Mesenchymal stem cell (in vitro differentiated cells and primary cell): ENCODE measurements around the gene MAP4.

Source experiments
- DNase-seq: peaks from one replicate; pipeline ENCODE4 v3.0.0-alpha.2; 2013
- H2AFZ ChIP-seq: one replicate; pipeline ENCODE4 v1.6.1; 2013; ENCODE audit warnings: low read depth, mild to moderate bottlenecking, control low read depth, inconsistent platforms, low read length, moderate library complexity
- H2AK5ac ChIP-seq: 2 replicates; pipeline ENCODE4 v1.6.1; 2013; ENCODE audit warnings: low read length, moderate library complexity, mild to moderate bottlenecking, inconsistent platforms; ENCODE audit not compliant: severe bottlenecking
- H2BK120ac ChIP-seq: one replicate; pipeline ENCODE4 v1.6.1; 2013; ENCODE audit warnings: low read depth, mild to moderate bottlenecking, inconsistent platforms, low read length, moderate library complexity
- H2BK12ac ChIP-seq, 2 experiments: one replicate each; pipeline ENCODE4 v1.6.1; 2013; ENCODE audit warnings: inconsistent platforms in 2 of 2, low read length in 2 of 2, mild to moderate bottlenecking in 2 of 2, moderate library complexity in 2 of 2, control low read depth in 1 of 2
- H2BK15ac ChIP-seq: one replicate; pipeline ENCODE4 v1.6.1; 2013; ENCODE audit warnings: mild to moderate bottlenecking, low read depth, inconsistent platforms; ENCODE audit not compliant: poor library complexity, severe bottlenecking
- H2BK5ac ChIP-seq: 2 replicates; pipeline ENCODE4 v1.6.1; 2013; ENCODE audit warnings: low read depth, mild to moderate bottlenecking, low read length, control low read depth, inconsistent platforms; ENCODE audit not compliant: poor library complexity, severe bottlenecking
- H3K14ac ChIP-seq, 2 experiments: one replicate each; pipeline ENCODE4 v1.6.1; 2013; ENCODE audit warnings: inconsistent platforms in 2 of 2, low read length in 2 of 2, control low read depth in 1 of 2, mild to moderate bottlenecking in 1 of 2, moderate library complexity in 1 of 2
- H3K18ac ChIP-seq, 2 experiments: one replicate each; pipeline ENCODE4 v1.6.1; 2013; ENCODE audit warnings: inconsistent platforms in 2 of 2, low read length in 2 of 2, control low read depth in 1 of 2, low read depth in 1 of 2, mild to moderate bottlenecking in 1 of 2
- H3K23ac ChIP-seq, 2 experiments: one replicate each; pipeline ENCODE4 v1.6.1; 2013; ENCODE audit warnings: inconsistent platforms in 2 of 2, low read length in 2 of 2, mild to moderate bottlenecking in 2 of 2, moderate library complexity in 2 of 2, control low read depth in 1 of 2
- H3K27ac ChIP-seq: 2 replicates; pipeline ENCODE4 v1.5.1; 2013; ENCODE audit warnings: mild to moderate bottlenecking, moderate library complexity, low read length, control low read depth, inconsistent platforms; ENCODE audit not compliant: poor library complexity, severe bottlenecking
- H3K27me3 ChIP-seq, 2 experiments: 2 replicates each; pipeline versions ENCODE4 v1.6.1 to v1.7.0; 2013; ENCODE audit warnings: low read length in 2 of 2, mild to moderate bottlenecking in 2 of 2, moderate library complexity in 2 of 2, control low read depth in 1 of 2, inconsistent platforms in 1 of 2; ENCODE audit not compliant: control insufficient read depth in 1 of 2, insufficient read depth in 1 of 2
- H3K36me3 ChIP-seq, 2 experiments: 2 replicates each; pipeline versions ENCODE4 v1.6.1 to v1.7.0; 2013; ENCODE audit warnings: low read length in 2 of 2, control low read depth in 1 of 2, inconsistent platforms in 1 of 2, low read depth in 1 of 2, mild to moderate bottlenecking in 1 of 2; ENCODE audit not compliant: insufficient read depth in 2 of 2, control insufficient read depth in 1 of 2
- H3K4ac ChIP-seq, 2 experiments: one replicate each; pipeline ENCODE4 v1.6.1; 2013; ENCODE audit warnings: inconsistent platforms in 2 of 2, low read length in 2 of 2, mild to moderate bottlenecking in 2 of 2, moderate library complexity in 2 of 2, control low read depth in 1 of 2, low read depth in 1 of 2
- H3K4me1 ChIP-seq: 2 replicates; pipeline ENCODE4 v1.6.1; 2013; ENCODE audit warnings: low read depth, low read length, control low read depth; ENCODE audit not compliant: control insufficient read depth, insufficient read depth
- H3K4me2 ChIP-seq: 2 replicates; pipeline ENCODE4 v1.6.1; 2013; ENCODE audit warnings: low read length, mild to moderate bottlenecking, inconsistent platforms; ENCODE audit not compliant: poor library complexity, severe bottlenecking
- H3K4me3 ChIP-seq, 2 experiments: 2 replicates each; pipeline versions ENCODE4 v1.5.1 to v1.7.0; 2013; ENCODE audit warnings: low read length in 2 of 2, mild to moderate bottlenecking in 2 of 2, control low read depth in 1 of 2, low read depth in 1 of 2; ENCODE audit not compliant: insufficient read depth in 1 of 2
- H3K79me1 ChIP-seq: replicated peaks from 2 replicates; pipeline ENCODE4 v1.6.1; 2013; ENCODE audit warnings: mild to moderate bottlenecking, control low read depth, low read length, inconsistent platforms; ENCODE audit not compliant: poor library complexity, severe bottlenecking
- H3K9ac ChIP-seq: 2 replicates; pipeline ENCODE4 v1.7.0; 2013; ENCODE audit warnings: mild to moderate bottlenecking, low read length, moderate library complexity
- H3K9me3 ChIP-seq: 2 replicates; pipeline ENCODE4 v1.7.0; 2013; ENCODE audit warnings: mild to moderate bottlenecking, low read length; ENCODE audit not compliant: control insufficient read depth
- H4K8ac ChIP-seq: one replicate; pipeline ENCODE4 v1.6.1; 2013; ENCODE audit warnings: inconsistent platforms, mild to moderate bottlenecking, low read length, moderate library complexity
- H4K91ac ChIP-seq: one replicate; pipeline ENCODE4 v1.6.1; 2013; ENCODE audit warnings: mild to moderate bottlenecking, low read length, inconsistent platforms
- WGBS: methylation state at CpG from one replicate; pipeline ENCODE4 v1.1.7; 2013; ENCODE audit warnings: mixed read lengths; 5-methylcytosine and 5-hydroxymethylcytosine counted together

Gene MAP4

GRCh38 chr3:47902746-47903145 lies 113.5 kb downstream of the MAP4 start:
- no peak for DNase-seq

GRCh38 chr3:47901280-47901833 lies 114.9 kb downstream of the MAP4 start:
- no peak overlapping the region for H3K23ac ChIP-seq
- H3K14ac ChIP-seq = no peak overlapping the region
- DNase-seq = no peak
- no peak overlapping the region for H2AFZ ChIP-seq
- H3K27ac ChIP-seq = no peak overlapping the region
- no peak overlapping the region for H3K4ac ChIP-seq
- H2BK15ac ChIP-seq = no peak overlapping the region
- H2AK5ac ChIP-seq = no peak overlapping the region
- peaks cover 15% of the 10 kb centered on the region for H3K79me1 ChIP-seq
- H3K27me3 ChIP-seq = no peaks in the 10 kb centered on the region
- WGBS = 97% methylated on average over 7 of the region's 7 CpGs
- H3K36me3 ChIP-seq = peaks cover 23 to 70% of the 10 kb centered on the region in 2 experiments
- no peak overlapping the region for H3K4me2 ChIP-seq
- no peak overlapping the region for H4K91ac ChIP-seq
- H3K9ac ChIP-seq = no peak overlapping the region
- no peaks in the 10 kb centered on the region for H3K9me3 ChIP-seq
- H2BK5ac ChIP-seq = no peak overlapping the region
- no peak overlapping the region for H2BK120ac ChIP-seq
- H3K18ac ChIP-seq = no peak overlapping the region
- no peak overlapping the region for H3K4me3 ChIP-seq
- no peaks in the 10 kb centered on the region for H3K4me1 ChIP-seq
- no peak overlapping the region for H2BK12ac ChIP-seq
- no peak overlapping the region for H4K8ac ChIP-seq

More at GRCh38 chr3:47902746-47903145, 113.5 kb downstream of the MAP4 start:
- Histone ChIP-seq H3K36me3 (peaks cover 18 to 71% of the 10 kb centered on the region in 2 experiments), H3K79me1 (peaks cover 12% of the 10 kb centered on the region), H3K4ac (no peak overlapping the region), H3K18ac (no peak overlapping the region), H4K8ac (no peak overlapping the region), H3K4me1 (no peaks in the 10 kb centered on the region), H3K27me3 (no peaks in the 10 kb centered on the region), H2AK5ac (no peak overlapping the region), H4K91ac (no peak overlapping the region), H3K9ac (no peak overlapping the region), H2BK120ac (no peak overlapping the region), H2BK5ac (no peak overlapping the region), H2AFZ (no peak overlapping the region), H3K4me3 (no peak overlapping the region), H3K9me3 (no peaks in the 10 kb centered on the region), H2BK12ac (no peak overlapping the region), H3K27ac (no peak overlapping the region), H3K4me2 (no peak overlapping the region), H2BK15ac (no peak overlapping the region), H3K14ac (no peak overlapping the region), H3K23ac (no peak overlapping the region)

- no peak overlapping the region for H3K23ac ChIP-seq
- H2AFZ ChIP-seq = no peak overlapping the region
- no peak overlapping the region for H3K27ac ChIP-seq
- WGBS = 93% methylated on average over 2 of the region's 3 CpGs
- H2BK5ac ChIP-seq = no peak overlapping the region
- H3K4me3 ChIP-seq = no peak overlapping the region
- no peak overlapping the region for H3K9ac ChIP-seq
- peaks cover 20 to 73% of the 10 kb centered on the region in 2 experiments for H3K36me3 ChIP-seq
- H2BK120ac ChIP-seq = no peak overlapping the region
- no peak overlapping the region for H2BK12ac ChIP-seq
- H3K18ac ChIP-seq = no peak overlapping the region
- no peak overlapping the region for H4K8ac ChIP-seq
- no peak overlapping the region for H2BK15ac ChIP-seq
- DNase-seq = no peak
- no peak overlapping the region for H2AK5ac ChIP-seq
- H3K4me2 ChIP-seq = no peak overlapping the region
- peaks cover 19% of the 10 kb centered on the region for H3K79me1 ChIP-seq
- no peaks in the 10 kb centered on the region for H3K9me3 ChIP-seq
- H3K4ac ChIP-seq = no peak overlapping the region
- no peaks in the 10 kb centered on the region for H3K27me3 ChIP-seq
- no peak overlapping the region for H4K91ac ChIP-seq
- H3K14ac ChIP-seq = no peak overlapping the region
- H3K4me1 ChIP-seq = no peaks in the 10 kb centered on the region
Measured at GRCh38 chr3:47899495-47900108, 116.6 kb downstream of the MAP4 start.

GRCh38 chr3:47897954-47898353 lies 118.3 kb downstream of the MAP4 start:
- Histone ChIP-seq H3K27ac (no peak overlapping the region), H3K23ac (no peak overlapping the region), H3K36me3 (peaks cover 19 to 76% of the 10 kb centered on the region in 2 experiments), H3K9ac (no peak overlapping the region), H2BK120ac (no peak overlapping the region), H3K27me3 (no peaks in the 10 kb centered on the region), H2BK12ac (no peak overlapping the region), H3K4ac (no peak overlapping the region), H3K79me1 (peaks cover 22% of the 10 kb centered on the region), H2BK15ac (no peak overlapping the region), H2AK5ac (no peak overlapping the region), H3K14ac (no peak overlapping the region), H3K18ac (no peak overlapping the region), H4K8ac (no peak overlapping the region), H3K4me3 (no peak overlapping the region), H3K4me1 (no peaks in the 10 kb centered on the region), H4K91ac (no peak overlapping the region), H2BK5ac (no peak overlapping the region), H3K4me2 (no peak overlapping the region), H2AFZ (no peak overlapping the region), H3K9me3 (no peaks in the 10 kb centered on the region)
- 98% methylated on average over 3 of the region's 3 CpGs for WGBS
- DNase-seq = no peak
